Thyroid gland (tissue), 4 donors: ENCODE results near the gene TAP1. TPM values are rescaled to one million over a fixed set of nuclear protein-coding genes. Genes with fewer than 3 reads are reported as not detected.

ENCODE experiments used
- DNase-seq, 2 donors: peaks; one replicate each; pipeline ENCODE4 v3.0.0-alpha.2; 2019
- H3K27ac ChIP-seq, 3 donors: fragments of 200-600 bp; sonication (generic); 1 replicate in 2 of 3; 2 replicates in 1 of 3; pipeline ENCODE4 v1.5.1; 2016 to 2019; ENCODE audit warnings: mild to moderate bottlenecking in 1 of 3, moderate library complexity in 1 of 3
- H3K27me3 ChIP-seq: fragments of 200-600 bp; sonication (generic); one replicate; pipeline ENCODE4 v1.5.1; 2019
- H3K36me3 ChIP-seq, 2 donors: fragments of 200-600 bp; sonication (generic); one replicate each; pipeline ENCODE4 v1.5.1; 2016 to 2019
- H3K4me1 ChIP-seq, 2 donors: fragments of 200-600 bp; sonication (generic); one replicate each; pipeline ENCODE4 v1.5.1; 2017 to 2019
- H3K4me3 ChIP-seq, 3 donors: fragments of 200-600 bp; sonication (generic); replicated peaks in 1 of 3; 1 replicate in 2 of 3; 2 replicates in 1 of 3; pipeline ENCODE4 v1.5.1; 2016; ENCODE audit warnings: mild to moderate bottlenecking in 1 of 3
- H3K9me3 ChIP-seq: fragments of 200-600 bp; sonication (generic); one replicate; pipeline ENCODE4 v1.5.1; 2017
- POLR2A ChIP-seq, 2 donors: fragments of 450-650 bp; IDR thresholded peaks; one replicate each; pipeline ENCODE4 v1.6.1; 2017; ENCODE audit warnings: antibody characterized with exemption in 2 of 2, mild to moderate bottlenecking in 2 of 2, moderate library complexity in 1 of 2
- WGBS, 2 donors: methylation state at CpG; one replicate each; pipeline ENCODE4 v1.1.5; 2017; 5-methylcytosine and 5-hydroxymethylcytosine counted together
- intact Hi-C: fragments of 100-400 bp; cut with DNase I; formaldehyde crosslinking; loops from one replicate; pipeline ENCODE4 v1.15.1; 2023
- total RNA-seq, 4 donors: library from RNA; depleted of rRNA; stranded (reverse); fragments of >200 nt; gene quantifications; one replicate each; pipeline ENCODE4 v1.2.3, GENCODE V29; 2016
- TF ChIP-seq, protein P1 (sequence below), 6 experiments: fragments of 200-600 bp in 3 of 6; fragments of 450-650 bp in 3 of 6; sonication (generic) in 3 of 6; IDR thresholded peaks; one replicate each; pipeline ENCODE4 v1.5.1; 2016 to 2019; ENCODE audit warnings: antibody characterized with exemption in 6 of 6, mild to moderate bottlenecking in 2 of 6, inconsistent platforms in 1 of 6, moderate library complexity in 1 of 6

Gene TAP1
- total RNA-seq, 4 donors from 2014 or later, result 11.0 to 28.5 (median 22.5) TPM

DNA sequence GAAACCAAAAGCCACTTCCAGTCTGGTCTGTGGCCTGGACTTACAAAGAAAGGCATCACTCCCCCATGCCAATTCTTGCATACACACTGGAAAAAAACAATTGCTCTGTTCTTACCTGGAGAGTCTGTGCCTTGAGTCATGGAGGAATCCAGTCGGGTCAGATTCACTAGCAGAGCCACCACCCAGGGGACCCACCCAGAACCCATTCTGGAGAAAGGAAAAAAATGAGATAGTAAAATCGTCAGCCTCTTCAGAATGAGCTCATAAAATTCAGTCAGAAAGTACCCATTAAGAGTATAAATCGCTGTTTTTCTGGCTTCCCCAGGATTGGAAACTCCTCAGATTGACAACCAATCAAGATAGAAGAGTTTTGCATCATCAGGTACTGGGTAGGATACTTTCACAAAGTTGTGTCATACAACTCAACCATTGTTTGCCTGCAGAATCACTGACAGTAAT, 36.7 kb downstream of the TAP1 start, which contains the start of gene HLA-DOB:
Gene HLA-DOB (minus strand): TSS at position 257 of the 459 bp plus-strand sequence. CDS start 51 bp downstream, at position 206.
- TF ChIP-seq, protein P1, sequence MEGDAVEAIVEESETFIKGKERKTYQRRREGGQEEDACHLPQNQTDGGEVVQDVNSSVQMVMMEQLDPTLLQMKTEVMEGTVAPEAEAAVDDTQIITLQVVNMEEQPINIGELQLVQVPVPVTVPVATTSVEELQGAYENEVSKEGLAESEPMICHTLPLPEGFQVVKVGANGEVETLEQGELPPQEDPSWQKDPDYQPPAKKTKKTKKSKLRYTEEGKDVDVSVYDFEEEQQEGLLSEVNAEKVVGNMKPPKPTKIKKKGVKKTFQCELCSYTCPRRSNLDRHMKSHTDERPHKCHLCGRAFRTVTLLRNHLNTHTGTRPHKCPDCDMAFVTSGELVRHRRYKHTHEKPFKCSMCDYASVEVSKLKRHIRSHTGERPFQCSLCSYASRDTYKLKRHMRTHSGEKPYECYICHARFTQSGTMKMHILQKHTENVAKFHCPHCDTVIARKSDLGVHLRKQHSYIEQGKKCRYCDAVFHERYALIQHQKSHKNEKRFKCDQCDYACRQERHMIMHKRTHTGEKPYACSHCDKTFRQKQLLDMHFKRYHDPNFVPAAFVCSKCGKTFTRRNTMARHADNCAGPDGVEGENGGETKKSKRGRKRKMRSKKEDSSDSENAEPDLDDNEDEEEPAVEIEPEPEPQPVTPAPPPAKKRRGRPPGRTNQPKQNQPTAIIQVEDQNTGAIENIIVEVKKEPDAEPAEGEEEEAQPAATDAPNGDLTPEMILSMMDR (IDR thresholded peaks at IDR 0.05), result no peak
- no peak for DNase-seq
- Histone ChIP-seq H3K36me3 (no peaks in the 10 kb centered on the region), H3K4me3 (no peak within 1 kb of the TSS), H3K9me3 (no peaks in the 10 kb centered on the region), H3K4me1 (no peaks in the 10 kb centered on the region), H3K27me3 (no peaks in the 10 kb centered on the region), H3K27ac (no peak within 1 kb of the TSS)
- intact Hi-C loops, result no loop called here
- WGBS, 2 donors, result 51 to 54% methylated on average over 3 of the region's 3 CpGs

GRCh38 chr6:32815996-32816395, 37.5 kb downstream of the TAP1 start:
- no peak overlapping the region for H3K4me3 ChIP-seq
- H3K9me3 ChIP-seq, result no peaks in the 10 kb centered on the region
- WGBS, 2 donors, result 89 to 93% methylated on average over 2 of the region's 2 CpGs

DNA sequence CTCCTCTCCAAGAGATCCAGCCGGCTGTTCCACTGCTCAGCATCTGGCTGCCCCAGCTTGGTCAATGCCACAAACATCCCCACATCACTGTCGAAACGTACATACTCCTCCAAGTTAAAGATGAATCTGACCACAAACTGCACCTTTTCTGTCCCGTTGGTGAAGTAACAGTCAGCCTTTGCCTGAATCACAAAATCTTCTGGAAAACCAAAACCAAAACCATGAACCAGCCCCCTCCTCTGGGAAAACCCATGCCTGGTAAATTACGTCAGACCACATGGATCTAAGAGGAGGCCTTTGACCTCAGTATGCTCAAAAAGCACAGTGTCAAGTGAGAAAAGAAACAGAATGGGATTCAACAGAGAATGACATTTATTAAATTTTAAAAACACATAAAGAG, 38.4 kb downstream of the TAP1 start:
- Histone ChIP-seq H3K36me3 (no peaks in the 10 kb centered on the region), H3K27me3 (no peaks in the 10 kb centered on the region), H3K4me1 (no peaks in the 10 kb centered on the region), H3K9me3 (no peaks in the 10 kb centered on the region), H3K27ac (no peak overlapping the region), H3K4me3 (no peak overlapping the region)
- 85 to 92% methylated on average over 5 of the region's 5 CpGs for WGBS, 2 donors
- DNase-seq, result no peak
- intact Hi-C loops, result no loop called here
- no peak for TF ChIP-seq POLR2A (IDR thresholded peaks at IDR 0.05)
- TF ChIP-seq, protein P1 (IDR thresholded peaks at IDR 0.05), result no peak

More at GRCh38 chr6:32815996-32816395, 37.5 kb downstream of the TAP1 start:
- Histone ChIP-seq H3K27me3 (no peaks in the 10 kb centered on the region), H3K27ac (no peak overlapping the region), H3K36me3 (no peaks in the 10 kb centered on the region), H3K4me1 (no peaks in the 10 kb centered on the region)
- intact Hi-C loops, result no loop called here
- TF ChIP-seq, protein P1 (IDR thresholded peaks at IDR 0.05), result no peak
- no peak for TF ChIP-seq POLR2A (IDR thresholded peaks at IDR 0.05)
- no peak for DNase-seq

DNA sequence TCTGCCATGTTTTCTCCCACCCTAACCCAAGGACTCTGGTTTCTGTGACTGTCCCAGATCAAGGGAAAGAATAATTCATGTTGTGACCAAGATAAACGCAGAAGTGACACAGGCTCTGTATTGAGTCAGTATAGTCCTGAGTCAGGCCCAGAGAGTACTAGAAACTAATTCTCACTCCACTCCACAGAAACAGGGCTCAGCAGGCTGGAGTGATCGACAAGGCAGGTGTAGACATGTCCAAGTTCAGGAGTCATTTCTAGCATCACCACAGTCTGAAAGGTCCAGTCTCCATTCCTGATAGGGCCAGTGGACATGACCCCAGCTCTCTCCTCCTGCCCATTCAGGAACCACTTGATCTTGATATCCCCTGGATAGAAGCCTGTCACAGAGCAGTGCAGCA, 39.4 kb downstream of the TAP1 start:
- TF ChIP-seq POLR2A (IDR thresholded peaks at IDR 0.05), result no peak
- TF ChIP-seq, protein P1 (IDR thresholded peaks at IDR 0.05), result no peak
- no peak overlapping the region for H3K27ac ChIP-seq
- intact Hi-C loops, result no loop called here
- no peak overlapping the region for H3K4me3 ChIP-seq
- H3K27me3 ChIP-seq, result no peaks in the 10 kb centered on the region
- no peaks in the 10 kb centered on the region for H3K36me3 ChIP-seq
- no peaks in the 10 kb centered on the region for H3K9me3 ChIP-seq
- 92 to 100% methylated on average over 2 of the region's 2 CpGs for WGBS, 2 donors
- H3K4me1 ChIP-seq, result no peaks in the 10 kb centered on the region
- DNase-seq, result no peak

DNA sequence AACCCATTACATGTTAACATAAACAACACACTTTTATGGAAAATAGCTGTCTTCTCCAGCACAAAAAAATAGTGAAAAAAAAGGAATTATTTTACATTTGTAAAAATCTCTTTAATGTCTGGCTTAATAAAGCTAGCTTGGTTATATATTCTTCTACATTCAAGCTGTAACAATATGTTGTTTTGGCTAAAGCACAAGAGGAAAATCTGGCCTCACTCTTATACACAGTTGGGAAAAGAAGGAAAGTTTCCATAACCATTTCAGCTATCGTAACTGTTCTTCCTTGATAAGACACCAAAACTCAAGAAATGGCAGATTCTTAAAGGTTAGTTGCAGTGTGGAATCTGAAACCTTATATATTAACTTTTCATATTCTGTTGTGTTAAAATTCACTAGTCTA, 44.3 kb downstream of the TAP1 start:
- no peak overlapping the region for H3K4me3 ChIP-seq
- no peak overlapping the region for H3K27ac ChIP-seq
- intact Hi-C loops, result no loop called here
- H3K27me3 ChIP-seq, result no peaks in the 10 kb centered on the region
- no peak for TF ChIP-seq POLR2A (IDR thresholded peaks at IDR 0.05)
- TF ChIP-seq, protein P1 (IDR thresholded peaks at IDR 0.05), result no peak
- no peak for DNase-seq
- H3K36me3 ChIP-seq, result no peaks in the 10 kb centered on the region
- no peaks in the 10 kb centered on the region for H3K9me3 ChIP-seq
- H3K4me1 ChIP-seq, result no peaks in the 10 kb centered on the region
- WGBS, 2 donors, result 0% methylated on average over 1 of the region's 1 CpG
